GM18951 (cell line): ENCODE data around the gene PELI1.
"Not testable (repeated sequence)": the region's sequence is repeated elsewhere in the genome, so short reads cannot be mapped to it uniquely, and the experiment has no call there.

ENCODE experiments used
- POLR2A ChIP-seq: IDR thresholded peaks from 4 replicates; pipeline ENCODE4 v1.6.1; 2011; ENCODE audit warnings: mild to moderate bottlenecking; ENCODE audit not compliant: insufficient read length, insufficient read depth; ENCODE audit errors: extremely low read depth
- in situ Hi-C: fragments of 300-500 bp; cut with MboI; formaldehyde crosslinking; loops from one replicate; pipeline ENCODE4 v1.12.0; 2022; ENCODE audit warnings: low sequenced_read_pairs, mixed read lengths, inconsistent platforms; ENCODE audit not compliant: unreplicated experiment

PELI1 gene

DNA sequence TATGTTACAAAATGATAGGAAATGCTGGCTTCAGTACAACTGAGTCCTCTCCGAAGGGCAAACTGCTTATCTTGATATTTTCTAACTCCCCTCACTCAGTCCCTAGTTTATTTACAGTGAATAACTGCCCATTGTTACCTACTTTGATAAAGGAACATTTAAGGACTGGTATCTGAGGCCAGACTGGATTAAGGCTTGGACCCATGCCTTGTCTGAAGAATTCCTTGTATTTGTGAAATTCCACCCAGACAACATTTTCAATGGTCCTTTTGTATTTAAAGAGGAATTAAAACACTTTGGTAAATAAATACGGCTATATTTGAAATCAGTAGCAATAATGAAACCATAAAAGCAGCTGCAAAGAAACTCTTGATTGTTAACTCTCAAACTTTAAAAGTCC is 58.3 kb downstream of the PELI1 start:
- in situ Hi-C loops, result no loop called here
- no peak for TF ChIP-seq POLR2A

DNA sequence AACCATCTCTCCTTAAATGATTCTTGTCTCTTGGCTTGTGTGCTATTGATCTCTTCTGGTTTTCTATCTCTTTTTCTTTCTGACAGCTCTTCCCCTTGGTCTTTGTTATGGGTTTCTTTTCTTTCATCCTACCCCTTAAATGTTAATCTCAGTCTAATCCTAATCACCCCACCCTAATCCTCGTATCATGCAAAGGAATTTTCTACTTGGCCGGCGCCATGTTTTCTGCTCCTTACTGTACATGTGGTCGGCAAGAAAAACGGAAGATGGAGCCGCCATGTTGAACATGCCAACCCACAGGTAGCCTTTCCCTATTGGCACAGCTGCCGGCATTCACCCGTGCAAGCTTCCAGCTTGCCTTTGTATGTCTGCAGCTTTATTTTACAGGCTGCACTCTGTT is 63.2 kb downstream of the PELI1 start:
- no peak for TF ChIP-seq POLR2A
- in situ Hi-C loops, result no loop called here

DNA sequence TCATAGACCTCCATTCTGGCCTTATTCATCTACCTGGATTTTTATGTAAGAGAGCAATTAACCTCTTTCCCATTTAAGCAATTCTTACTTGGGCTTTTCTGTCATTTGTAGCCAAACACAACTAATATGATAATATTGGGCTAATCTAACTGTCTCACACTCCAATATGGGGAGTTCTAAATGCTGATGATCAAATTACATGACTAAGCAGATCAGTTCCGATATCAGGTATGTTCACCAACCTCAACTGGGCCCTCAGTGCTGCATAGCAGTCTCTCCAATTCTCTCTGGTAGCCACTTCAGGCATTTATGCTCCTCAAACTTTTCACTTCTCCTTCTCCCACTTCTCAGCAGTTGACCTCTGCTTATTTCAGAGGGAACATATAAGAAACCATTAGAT is 64.0 kb downstream of the PELI1 start:
- TF ChIP-seq POLR2A, result no peak
- in situ Hi-C loops, result no loop called here

DNA sequence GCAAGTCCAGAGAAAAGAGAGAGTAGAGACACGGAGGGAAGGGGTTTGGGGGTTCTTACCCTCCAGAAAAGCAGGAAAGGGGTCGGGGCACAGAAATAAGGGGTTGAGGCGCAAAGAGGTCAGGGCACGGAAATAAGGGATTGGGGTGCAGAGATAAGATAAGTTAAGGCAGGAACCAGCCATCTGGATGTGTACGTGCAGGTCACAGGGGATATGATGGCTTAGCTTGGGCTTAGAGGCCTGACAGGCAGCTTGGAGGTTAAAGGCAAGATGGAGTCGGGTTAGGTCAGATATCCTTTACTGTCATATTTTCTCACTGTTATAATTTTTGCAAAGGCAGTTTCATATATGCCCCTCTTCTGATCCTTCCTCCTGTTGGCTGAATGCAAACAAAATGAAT is 64.5 kb downstream of the PELI1 start:
- in situ Hi-C loops, result not testable (repeated sequence)

DNA sequence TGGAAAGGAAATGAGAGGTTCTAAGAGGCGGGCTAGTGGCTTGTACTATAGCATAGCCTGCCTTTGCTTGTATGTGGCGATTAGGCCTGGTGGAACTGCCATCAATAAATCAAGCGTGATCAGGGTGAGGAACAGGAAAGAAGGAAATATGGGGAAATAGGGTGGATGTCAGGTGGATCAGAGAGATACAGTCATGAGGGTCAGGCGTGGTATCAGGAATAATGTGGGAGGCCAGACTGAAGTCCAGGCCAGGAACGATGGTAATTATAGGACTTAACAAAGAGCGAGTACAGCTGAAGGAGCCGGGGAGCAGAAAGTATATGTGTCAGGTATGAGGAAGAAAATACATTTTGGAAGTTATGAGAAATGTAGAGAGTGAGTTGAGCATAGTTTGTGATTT is 67.4 kb downstream of the PELI1 start:
- in situ Hi-C loops, result not testable (repeated sequence)

DNA sequence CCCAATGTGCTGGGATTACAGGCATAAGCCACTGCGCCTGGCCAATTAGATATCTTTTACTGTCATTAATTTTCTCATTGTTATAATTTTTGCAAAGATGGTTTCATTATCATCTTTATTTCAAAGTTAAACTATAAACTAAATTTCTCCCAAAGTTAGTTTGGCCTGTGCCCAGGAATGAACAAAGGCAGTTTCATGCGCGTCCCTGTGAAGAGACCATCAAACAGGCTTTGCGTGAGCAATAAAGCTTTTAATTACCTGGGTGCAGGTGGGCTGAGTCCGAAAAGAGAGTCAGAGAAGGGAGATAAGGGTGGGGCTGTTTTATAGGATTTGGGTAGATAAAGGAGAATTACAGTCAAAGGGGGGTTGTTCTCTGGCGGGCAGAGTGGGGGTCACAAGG is 69.6 kb downstream of the PELI1 start:
- in situ Hi-C loops, result not testable (repeated sequence)

DNA sequence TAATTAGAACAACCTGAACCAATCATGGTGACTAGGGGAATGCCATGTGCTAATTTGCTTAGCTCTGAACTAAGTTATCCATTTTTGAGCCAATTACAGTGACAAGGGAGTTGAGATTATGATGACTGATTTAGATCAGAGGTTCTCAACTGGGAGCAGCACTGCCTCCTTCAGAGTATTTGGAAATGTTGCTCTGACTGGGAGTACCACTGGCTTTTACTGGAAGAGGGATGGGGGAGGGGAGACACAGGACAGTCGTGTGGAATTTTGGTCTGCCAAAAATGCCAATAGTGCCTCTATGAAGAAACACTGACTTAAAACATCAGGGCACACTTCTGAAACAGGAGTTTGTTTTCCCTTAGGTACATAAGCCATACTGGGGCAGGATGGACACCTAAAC is 76.9 kb downstream of the PELI1 start:
- in situ Hi-C loops, result no loop called here
- no peak for TF ChIP-seq POLR2A

DNA sequence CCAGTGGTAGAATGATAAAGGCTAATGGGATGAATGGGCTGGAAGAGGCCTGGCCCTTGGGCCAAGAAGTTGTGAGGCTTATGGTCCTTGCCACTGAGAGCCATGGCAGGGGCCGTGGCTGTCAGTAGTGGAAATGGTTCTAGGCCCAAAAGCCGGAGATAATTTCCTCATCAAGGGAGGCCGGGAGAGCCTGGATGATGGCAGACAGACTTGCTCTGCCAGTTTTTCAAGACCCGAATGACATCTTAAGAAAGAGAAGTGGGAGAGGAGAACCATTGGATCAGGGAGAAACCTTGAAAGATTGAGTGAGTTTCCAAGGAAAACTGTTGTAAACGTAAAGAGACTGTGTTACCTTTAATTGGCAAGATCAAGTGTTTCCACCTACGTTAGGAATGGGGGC is 78.7 kb downstream of the PELI1 start:
- in situ Hi-C loops, result no loop called here
- no peak for TF ChIP-seq POLR2A

DNA sequence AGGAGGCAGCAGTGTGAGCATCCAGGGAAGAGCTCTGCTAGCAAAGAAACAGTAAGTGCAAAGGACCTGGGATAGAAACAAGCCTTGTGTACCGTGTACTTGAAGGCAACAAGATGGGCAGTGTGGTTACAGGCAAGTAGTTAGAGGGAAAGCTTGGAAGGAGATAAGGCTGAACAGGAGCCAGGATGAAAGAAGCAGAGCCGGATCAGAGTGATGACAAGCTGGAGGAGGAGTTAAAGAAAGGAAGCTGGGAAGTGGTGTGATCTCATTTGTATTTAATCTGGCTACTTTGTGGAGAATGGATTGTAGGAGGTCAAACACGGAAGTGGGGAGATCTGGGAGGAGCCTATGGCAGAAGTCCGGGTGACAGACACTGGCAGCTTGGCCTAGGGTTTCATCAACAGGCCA is 80.3 kb downstream of the PELI1 start:
- in situ Hi-C loops, result no loop called here

DNA sequence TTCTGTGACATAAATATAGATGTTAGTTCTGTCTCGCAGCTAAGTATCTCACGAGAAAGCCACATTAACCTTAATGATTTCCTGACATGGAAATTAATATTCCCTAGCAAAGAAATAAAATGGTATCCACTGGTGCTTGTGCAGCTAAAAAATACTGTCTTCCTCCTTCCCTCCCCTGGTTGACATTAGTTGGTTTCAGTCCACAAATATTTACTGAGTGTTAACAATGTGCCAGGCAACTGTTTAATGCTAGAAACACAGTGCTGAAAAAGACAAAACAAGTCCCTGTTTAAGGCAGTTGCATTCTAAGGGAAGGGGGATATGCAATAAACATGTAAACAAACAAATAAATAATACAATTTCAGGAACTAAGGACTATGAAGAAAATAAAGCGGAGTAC is 80.8 kb downstream of the PELI1 start:
- in situ Hi-C loops, result no loop called here
- TF ChIP-seq POLR2A, result no peak

More for the DNA sequence above, 80.3 kb downstream of the PELI1 start:
- TF ChIP-seq POLR2A, result no peak

DNA sequence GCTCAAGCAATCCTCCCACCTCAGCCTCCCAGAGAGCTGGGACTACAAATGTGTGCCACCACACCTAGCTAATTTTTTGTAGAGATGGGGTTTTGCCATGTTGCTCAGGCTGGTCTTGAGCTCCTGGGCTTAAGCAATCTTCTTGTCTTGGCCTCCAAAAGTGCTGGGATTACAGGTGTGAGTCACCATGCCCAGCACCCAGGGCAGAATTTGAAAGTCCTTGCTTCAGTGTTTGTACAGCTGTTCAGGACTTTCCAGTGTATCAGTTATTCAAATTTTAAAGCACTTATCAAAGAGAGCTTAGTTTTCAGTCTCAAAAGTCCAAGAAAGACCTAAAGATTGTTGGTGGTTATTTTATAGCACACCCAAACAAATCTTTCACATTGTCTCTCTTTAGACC is 81.4 kb downstream of the PELI1 start:
- TF ChIP-seq POLR2A, result no peak
- in situ Hi-C loops, result no loop called here

DNA sequence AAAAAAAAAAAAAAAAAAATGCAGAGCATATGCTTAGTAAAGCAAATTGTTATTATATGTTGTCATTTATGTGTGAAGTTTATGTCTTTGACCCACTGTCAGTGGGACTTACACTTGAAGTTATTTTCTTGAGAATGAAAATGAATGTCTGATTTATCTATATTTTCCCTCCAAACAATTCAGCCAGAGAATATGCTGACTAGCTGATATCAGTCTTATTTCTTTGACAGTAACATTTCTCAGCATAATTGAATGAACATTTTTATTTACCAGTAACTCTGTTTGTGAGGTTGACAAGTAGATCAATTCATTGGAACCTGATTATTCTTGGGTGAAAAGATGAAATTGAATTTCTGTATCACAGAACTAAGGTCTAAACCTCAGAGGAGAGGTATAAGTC is 85.0 kb downstream of the PELI1 start:
- in situ Hi-C loops, result loop anchor here (10.0 kb wide), 1 partner anchor 76 kb away; no protein-coding TSS in a partner anchor
- TF ChIP-seq POLR2A, result no peak

DNA sequence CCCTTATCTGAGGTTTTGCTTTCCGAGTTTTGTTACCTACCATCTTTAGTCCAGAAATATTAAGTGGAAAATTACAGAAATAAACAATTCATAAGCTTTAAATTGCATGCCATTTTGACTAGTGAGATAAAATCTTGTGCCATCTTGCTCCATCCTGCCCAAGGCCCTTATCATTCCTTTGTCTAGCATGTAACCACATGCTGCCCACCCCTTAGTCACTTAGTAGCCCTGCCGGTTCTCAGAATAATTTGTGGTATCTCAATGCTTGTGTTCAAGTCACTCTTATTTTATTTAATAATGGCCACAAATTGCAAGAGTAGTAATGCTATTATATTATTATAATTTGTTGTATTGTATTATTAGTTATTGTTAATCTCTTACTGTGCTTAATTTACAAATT is 88.2 kb downstream of the PELI1 start:
- TF ChIP-seq POLR2A, result no peak
- in situ Hi-C loops, result loop anchor here (10.0 kb wide), 1 partner anchor 79 kb away; no protein-coding TSS in a partner anchor

DNA sequence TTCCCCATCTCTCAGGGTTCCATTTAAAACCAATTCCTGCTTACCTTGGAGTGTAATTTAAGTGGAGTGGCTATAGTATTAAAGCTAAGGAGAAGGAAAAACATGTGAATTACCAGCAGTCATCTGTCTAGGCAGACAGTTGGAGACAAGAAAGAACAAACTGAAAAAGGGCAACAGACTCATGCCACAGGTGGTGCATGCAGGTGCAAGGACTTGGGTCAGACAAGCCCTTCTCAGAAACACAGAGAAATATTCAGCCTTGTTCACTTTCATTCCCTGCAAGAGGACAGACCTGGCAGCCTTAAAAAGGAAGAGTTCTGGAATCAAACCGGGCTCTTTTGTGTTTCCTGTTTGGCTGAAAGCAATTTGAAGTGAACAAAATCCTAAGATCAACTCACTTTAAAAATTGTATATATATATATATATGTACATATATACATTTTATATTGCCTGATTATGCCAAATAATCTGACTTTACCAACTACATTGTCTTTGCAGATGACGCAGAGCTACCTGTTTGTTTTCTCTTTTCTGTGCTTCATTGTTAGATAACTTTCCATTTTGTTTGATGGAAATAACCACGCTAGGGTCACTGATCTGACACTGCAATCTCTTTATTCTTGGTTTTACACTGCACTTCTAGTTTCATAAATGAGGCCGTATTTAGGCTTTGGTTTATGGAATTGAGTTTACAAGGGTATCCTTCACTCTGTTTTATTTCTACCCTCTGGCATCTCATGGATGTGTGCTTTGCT is 89.9 kb downstream of the PELI1 start:
- in situ Hi-C loops, result loop anchor here (5.0 to 10.0 kb wide), 2 partner anchors 80 to 273 kb away; no protein-coding TSS in a partner anchor
- no peak for TF ChIP-seq POLR2A
